ENCODE measurements around the gene KRT23.

KRT23 gene

GRCh38 chr17:40896916-40897455 is 40.5 kb downstream of the KRT23 start:
- Histone ChIP-seq H3K9me3 (ENCODE audit: control insufficient read depth, insufficient read depth, low read length) (no peaks in the 10 kb centered on the region; the same call in 1 of the 2 replicates), H3K27ac (ENCODE audit: low read length) (no peak overlapping the region), H3K4me3 (ENCODE audit: low read length) (no peak overlapping the region), H3K4me1 (ENCODE audit: control insufficient read depth, insufficient read depth, low read length) (no peaks in the 10 kb centered on the region), H3K36me3 (ENCODE audit: control insufficient read depth, insufficient read depth, low read length) (no peaks in the 10 kb centered on the region), H3K27me3 (ENCODE audit: control insufficient read depth, insufficient read depth, low read length) (no peaks in the 10 kb centered on the region)
- DNase-seq (ENCODE audit: low read depth, low spot score) = no peak
- no CpG with 5 or more reads among the region's 4 CpGs for WGBS (ENCODE audit: insufficient coverage, insufficient read length)

DNA sequence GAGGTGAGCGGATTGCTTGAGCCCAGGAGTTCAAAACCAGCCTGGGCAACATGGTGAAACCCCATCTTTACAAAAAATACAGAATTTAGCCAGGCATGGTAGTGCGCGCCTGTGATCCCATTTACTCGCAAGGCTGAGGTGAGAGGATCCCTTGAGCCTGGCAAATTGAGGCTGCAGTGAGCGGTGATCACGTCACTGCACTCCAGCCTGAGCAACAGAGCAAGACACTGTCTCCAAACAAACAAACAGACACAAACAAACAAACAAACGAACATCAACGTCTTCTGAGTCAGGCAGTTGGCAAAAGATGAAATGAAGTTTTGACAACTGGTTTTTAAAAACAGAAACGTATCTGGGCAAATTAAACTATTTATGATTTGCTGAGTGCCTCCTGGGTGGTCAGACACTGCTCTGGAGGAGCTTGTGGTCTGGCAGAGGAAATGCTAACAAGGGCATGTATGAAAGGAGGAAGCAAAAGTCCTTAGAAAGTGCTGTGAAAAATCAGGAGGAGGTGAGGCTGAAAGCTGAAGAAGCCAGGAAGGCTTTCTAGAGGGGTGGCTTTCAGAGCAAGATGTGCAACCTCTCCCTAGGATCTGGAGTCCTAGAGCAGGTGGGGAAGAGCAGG is 42.2 kb downstream of the KRT23 start:
- Histone ChIP-seq H3K36me3 (ENCODE audit: control insufficient read depth, insufficient read depth, low read length) (no peaks in the 10 kb centered on the region), H3K4me1 (ENCODE audit: control insufficient read depth, insufficient read depth, low read length) (no peaks in the 10 kb centered on the region), H3K27ac (ENCODE audit: low read length) (no peak overlapping the region), H3K4me3 (ENCODE audit: low read length) (no peak overlapping the region), H3K9me3 (ENCODE audit: control insufficient read depth, insufficient read depth, low read length) (no peaks in the 10 kb centered on the region), H3K27me3 (ENCODE audit: control insufficient read depth, insufficient read depth, low read length) (no peaks in the 10 kb centered on the region)
- no peak for DNase-seq (ENCODE audit: low read depth, low spot score)
- no CpG with 5 or more reads among the region's 9 CpGs for WGBS (ENCODE audit: insufficient coverage, insufficient read length)

- Histone ChIP-seq H3K27ac (ENCODE audit: low read length) (no peak overlapping the region), H3K36me3 (ENCODE audit: control insufficient read depth, insufficient read depth, low read length) (no peaks in the 10 kb centered on the region), H3K27me3 (ENCODE audit: control insufficient read depth, insufficient read depth, low read length) (no peaks in the 10 kb centered on the region), H3K4me1 (ENCODE audit: control insufficient read depth, insufficient read depth, low read length) (no peaks in the 10 kb centered on the region), H3K4me3 (ENCODE audit: low read length) (no peak overlapping the region), H3K9me3 (ENCODE audit: control insufficient read depth, insufficient read depth, low read length) (no peaks in the 10 kb centered on the region)
- WGBS (ENCODE audit: insufficient coverage, insufficient read length) = no CpG with 5 or more reads among the region's 2 CpGs
- DNase-seq (ENCODE audit: low read depth, low spot score) = no peak
Measured at GRCh38 chr17:40888196-40888720, 49.2 kb downstream of the KRT23 start.

DNA sequence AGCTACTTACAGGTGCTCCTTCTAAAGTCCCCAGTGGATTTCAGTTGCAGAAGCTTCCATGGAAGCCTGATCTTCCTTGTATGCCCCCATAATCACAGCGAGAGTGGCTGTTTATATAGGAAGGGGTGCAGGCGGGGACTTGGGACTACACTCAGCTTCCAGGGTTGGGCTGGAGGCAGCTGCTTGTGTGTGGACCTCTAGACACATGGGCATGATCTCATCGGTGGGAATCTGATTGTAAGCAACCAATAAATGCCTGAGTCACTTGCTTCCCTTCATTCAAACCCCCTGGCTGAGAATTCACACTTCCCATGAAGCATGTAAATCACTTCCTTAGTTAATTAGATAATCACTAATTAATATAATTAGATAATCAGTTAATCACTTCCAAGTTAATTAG is 51.4 kb downstream of the KRT23 start:
- no CpG with 5 or more reads among the region's 3 CpGs for WGBS (ENCODE audit: insufficient coverage, insufficient read length)
- no peak overlapping the region for H3K27ac ChIP-seq (ENCODE audit: low read length)
- no peaks in the 10 kb centered on the region for H3K36me3 ChIP-seq (ENCODE audit: control insufficient read depth, insufficient read depth, low read length)
- no peak for DNase-seq (ENCODE audit: low read depth, low spot score)
- H3K4me1 ChIP-seq (ENCODE audit: control insufficient read depth, insufficient read depth, low read length) = no peaks in the 10 kb centered on the region
- no peak overlapping the region for H3K4me3 ChIP-seq (ENCODE audit: low read length)
- no peaks in the 10 kb centered on the region for H3K9me3 ChIP-seq (ENCODE audit: control insufficient read depth, insufficient read depth, low read length)
- no peaks in the 10 kb centered on the region for H3K27me3 ChIP-seq (ENCODE audit: control insufficient read depth, insufficient read depth, low read length)

- no peak within 1 kb of the TSS for H3K27ac ChIP-seq (ENCODE audit: low read length)
Measured at GRCh38 chr17:40884708-40885512, 52.5 kb downstream of the KRT23 start, which contains the start of gene KRT20. Gene KRT20 (minus strand): TSS chr17:40885242. CDS start chr17:40885185, 57 bp downstream.

GRCh38 chr17:40883626-40884334 is 53.7 kb downstream of the KRT23 start:
- H3K4me1 ChIP-seq (ENCODE audit: control insufficient read depth, insufficient read depth, low read length) = no peaks in the 10 kb centered on the region
- H3K36me3 ChIP-seq (ENCODE audit: control insufficient read depth, insufficient read depth, low read length) = no peaks in the 10 kb centered on the region
- no peaks in the 10 kb centered on the region for H3K27me3 ChIP-seq (ENCODE audit: control insufficient read depth, insufficient read depth, low read length)
- H3K4me3 ChIP-seq (ENCODE audit: low read length) = no peak overlapping the region
- WGBS (ENCODE audit: insufficient coverage, insufficient read length) = no CpG with 5 or more reads among the region's 7 CpGs
- H3K9me3 ChIP-seq (ENCODE audit: control insufficient read depth, insufficient read depth, low read length) = no peaks in the 10 kb centered on the region
- no peak for DNase-seq (ENCODE audit: low read depth, low spot score)
- H3K27ac ChIP-seq (ENCODE audit: low read length) = no peak overlapping the region

More at GRCh38 chr17:40884708-40885512, 52.5 kb downstream of the KRT23 start, which contains the start of gene KRT20:
- Histone ChIP-seq H3K27me3 (ENCODE audit: control insufficient read depth, insufficient read depth, low read length) (no peaks in the 10 kb centered on the region), H3K4me1 (ENCODE audit: control insufficient read depth, insufficient read depth, low read length) (no peaks in the 10 kb centered on the region), H3K9me3 (ENCODE audit: control insufficient read depth, insufficient read depth, low read length) (no peaks in the 10 kb centered on the region), H3K36me3 (ENCODE audit: control insufficient read depth, insufficient read depth, low read length) (no peaks in the 10 kb centered on the region), H3K4me3 (ENCODE audit: low read length) (no peak within 1 kb of the TSS)
- DNase-seq (ENCODE audit: low read depth, low spot score) = no peak
- no CpG with 5 or more reads among the region's 23 CpGs for WGBS (ENCODE audit: insufficient coverage, insufficient read length)

- WGBS (ENCODE audit: insufficient coverage, insufficient read length) = no CpG with 5 or more reads among the region's 1 CpG
- H3K4me1 ChIP-seq (ENCODE audit: control insufficient read depth, insufficient read depth, low read length) = no peaks in the 10 kb centered on the region
- no peaks in the 10 kb centered on the region for H3K27me3 ChIP-seq (ENCODE audit: control insufficient read depth, insufficient read depth, low read length)
Measured at GRCh38 chr17:40883031-40883430, 54.4 kb downstream of the KRT23 start.

DNA sequence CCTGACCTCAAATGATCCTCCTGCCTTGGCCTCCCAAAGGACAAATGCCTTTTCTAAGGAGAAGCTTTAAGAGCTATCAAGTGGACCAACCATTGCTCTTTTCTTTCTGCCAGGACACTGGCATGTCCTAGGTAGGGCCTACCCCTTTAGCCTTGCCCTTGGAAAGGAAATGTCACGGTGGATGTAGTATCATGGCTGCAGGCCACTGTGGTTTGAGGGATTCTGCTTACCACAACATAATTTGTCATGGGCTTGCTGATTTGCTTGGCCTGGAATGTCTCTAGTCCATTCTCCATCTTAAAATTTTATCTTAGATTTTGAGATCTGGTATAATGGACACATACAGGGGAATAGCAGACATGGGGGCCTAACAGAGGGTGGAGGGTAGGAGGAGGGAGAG is 58.4 kb downstream of the KRT23 start:
- no peak for DNase-seq (ENCODE audit: low read depth, low spot score)

More at GRCh38 chr17:40883031-40883430, 54.4 kb downstream of the KRT23 start:
- H3K9me3 ChIP-seq (ENCODE audit: control insufficient read depth, insufficient read depth, low read length) = no peaks in the 10 kb centered on the region
- no peak overlapping the region for H3K4me3 ChIP-seq (ENCODE audit: low read length)
- H3K36me3 ChIP-seq (ENCODE audit: control insufficient read depth, insufficient read depth, low read length) = no peaks in the 10 kb centered on the region
- no peak for DNase-seq (ENCODE audit: low read depth, low spot score)
- no peak overlapping the region for H3K27ac ChIP-seq (ENCODE audit: low read length)

DNA sequence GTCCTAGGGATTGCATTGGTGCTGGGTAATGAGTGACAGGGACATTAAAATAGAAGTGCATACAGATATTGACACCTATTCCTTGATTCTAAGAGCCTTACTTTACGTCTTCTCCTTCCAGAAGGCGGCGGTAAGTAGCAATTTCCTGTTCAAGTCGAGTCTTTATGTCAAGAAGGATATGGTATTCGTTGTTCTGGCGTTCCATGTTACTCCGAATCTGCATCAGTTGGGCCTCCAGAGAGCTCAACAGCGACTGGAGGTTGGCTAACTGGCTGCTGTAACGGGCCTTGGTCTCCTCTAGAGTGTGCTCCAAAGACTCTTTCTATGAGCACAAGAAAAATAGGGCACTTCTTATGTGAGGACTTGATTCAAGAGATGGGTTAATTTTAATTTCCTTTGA is 59.4 kb downstream of the KRT23 start:
- WGBS (ENCODE audit: insufficient coverage, insufficient read length) = no CpG with 5 or more reads among the region's 9 CpGs
- DNase-seq (ENCODE audit: low read depth, low spot score) = no peak
- no peaks in the 10 kb centered on the region for H3K9me3 ChIP-seq (ENCODE audit: control insufficient read depth, insufficient read depth, low read length)
- no peak overlapping the region for H3K4me3 ChIP-seq (ENCODE audit: low read length)
- no peaks in the 10 kb centered on the region for H3K4me1 ChIP-seq (ENCODE audit: control insufficient read depth, insufficient read depth, low read length)
- no peak overlapping the region for H3K27ac ChIP-seq (ENCODE audit: low read length)
- H3K27me3 ChIP-seq (ENCODE audit: control insufficient read depth, insufficient read depth, low read length) = no peaks in the 10 kb centered on the region
- H3K36me3 ChIP-seq (ENCODE audit: control insufficient read depth, insufficient read depth, low read length) = no peaks in the 10 kb centered on the region

More for the DNA sequence above, 58.4 kb downstream of the KRT23 start:
- H3K4me3 ChIP-seq (ENCODE audit: low read length) = no peak overlapping the region
- no peaks in the 10 kb centered on the region for H3K36me3 ChIP-seq (ENCODE audit: control insufficient read depth, insufficient read depth, low read length)
- H3K27ac ChIP-seq (ENCODE audit: low read length) = no peak overlapping the region
- H3K27me3 ChIP-seq (ENCODE audit: control insufficient read depth, insufficient read depth, low read length) = no peaks in the 10 kb centered on the region
- H3K4me1 ChIP-seq (ENCODE audit: control insufficient read depth, insufficient read depth, low read length) = no peaks in the 10 kb centered on the region
- WGBS (ENCODE audit: insufficient coverage, insufficient read length) = no CpG with 5 or more reads among the region's 1 CpG
- H3K9me3 ChIP-seq (ENCODE audit: control insufficient read depth, insufficient read depth, low read length) = no peaks in the 10 kb centered on the region

DNA sequence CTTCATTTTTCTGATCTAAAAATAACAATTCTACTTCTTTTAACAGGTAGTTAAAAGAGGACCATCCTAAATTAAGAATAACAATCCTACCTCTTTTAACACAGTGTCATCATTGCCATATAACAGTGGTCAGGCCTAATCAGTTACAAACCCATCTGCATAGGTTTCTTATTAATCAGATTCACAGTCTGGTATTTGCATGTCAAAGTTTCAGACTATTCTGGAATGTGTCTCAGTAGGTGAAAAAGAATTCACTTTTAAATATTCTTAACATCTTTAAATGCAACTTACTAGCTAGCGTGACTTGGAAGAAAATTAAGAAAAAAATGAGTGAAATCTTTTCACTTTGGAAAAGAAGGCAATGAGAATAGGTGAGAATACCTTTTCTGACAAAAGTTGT is 63.6 kb downstream of the KRT23 start:
- no peak for DNase-seq (ENCODE audit: low read depth, low spot score)
- Histone ChIP-seq H3K9me3 (ENCODE audit: control insufficient read depth, insufficient read depth, low read length) (no peaks in the 10 kb centered on the region), H3K27ac (ENCODE audit: low read length) (no peak overlapping the region), H3K36me3 (ENCODE audit: control insufficient read depth, insufficient read depth, low read length) (no peaks in the 10 kb centered on the region), H3K27me3 (ENCODE audit: control insufficient read depth, insufficient read depth, low read length) (no peaks in the 10 kb centered on the region), H3K4me3 (ENCODE audit: low read length) (no peak overlapping the region), H3K4me1 (ENCODE audit: control insufficient read depth, insufficient read depth, low read length) (no peaks in the 10 kb centered on the region)
- no CpG with 5 or more reads among the region's 1 CpG for WGBS (ENCODE audit: insufficient coverage, insufficient read length)

Measured in iPS DF 6.9 (cell line).